Measurements from ENCODE around the gene GATAD2A. TPM values are rescaled to one million over a fixed set of nuclear protein-coding genes. Genes with fewer than 3 reads are reported as not detected.

GATAD2A gene
- total and polyA plus RNA-seq, 2 of the 8 experiments (the other 6 are each of a cell fraction or from before 2014, with no cell fraction given): 38.4 to 205 TPM

DNA sequence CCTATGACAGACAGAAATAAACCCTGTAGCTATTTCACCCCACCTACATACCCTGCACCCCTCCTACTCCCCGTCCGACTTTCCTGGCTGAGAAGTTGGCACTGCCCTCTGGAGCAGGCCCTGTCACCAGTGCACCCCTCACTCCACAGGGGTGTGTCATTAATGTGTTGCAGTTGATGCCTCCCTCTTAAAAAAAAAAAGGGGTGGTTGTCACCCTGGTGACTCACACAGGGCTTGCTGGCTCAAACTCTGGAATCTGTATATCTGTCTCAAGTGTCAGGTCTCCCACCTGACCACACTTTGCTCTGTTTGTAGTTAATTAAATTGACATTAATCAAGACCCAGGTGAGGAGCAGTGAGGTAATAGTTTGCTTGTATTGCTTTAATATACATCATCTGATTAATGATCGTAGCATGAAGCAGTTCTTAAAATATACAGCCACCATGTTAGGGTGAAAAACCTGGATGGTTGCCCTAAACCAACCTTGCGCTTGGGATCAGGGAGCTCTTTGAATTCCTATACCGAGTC is 2.0 kb upstream of the GATAD2A start (continued):
- TF ChIP-seq TAF1 (IDR thresholded peaks at IDR 0.05; ENCODE audit: low read depth, low read length) (no peak), CREB1 (IDR thresholded peaks at IDR 0.05) (no peak), KDM4A (IDR thresholded peaks at IDR 0.05; ENCODE audit: low read depth, low read length, severe bottlenecking) (no peak), ATF3 (IDR thresholded peaks at IDR 0.05; ENCODE audit: insufficient read depth, low read depth, low read length) (no peak)

Data from H1 (cell line).